ENCODE measurements around the gene KANSL1L. TPM values are rescaled to one million over a fixed set of nuclear protein-coding genes. Genes with fewer than 3 reads are reported as not detected.

The KANSL1L gene
- total and polyA plus RNA-seq, 9 of the 15 experiments (the other 6 are each of a cell fraction or from before 2014, with no cell fraction given), result 1.3 to 6.7 (median 2.4) TPM

GRCh38 chr2:210072922-210073509 lies 98.2 kb downstream of the KANSL1L start (continued):
- no peak for TF ChIP-seq CREB3 (tag; conservative IDR thresholded peaks at IDR 0.05; ENCODE audit: low read depth)
- peak in 1 of 2 experiments; percentile 48; a peak in 2 of 4 replicates for TF ChIP-seq RAD21 (CRISPR knock-in tag; conservative IDR thresholded peaks at IDR 0.05 in 1 of 2, IDR thresholded peaks at IDR 0.05 in 1 of 2)
- TF ChIP-seq POLR2H (tag; IDR thresholded peaks at IDR 0.05; ENCODE audit: low read depth), result no peak
- TF ChIP-seq DIDO1 (tag; IDR thresholded peaks at IDR 0.05; ENCODE audit: low read depth), result no peak
- TF ChIP-seq, protein P1, sequence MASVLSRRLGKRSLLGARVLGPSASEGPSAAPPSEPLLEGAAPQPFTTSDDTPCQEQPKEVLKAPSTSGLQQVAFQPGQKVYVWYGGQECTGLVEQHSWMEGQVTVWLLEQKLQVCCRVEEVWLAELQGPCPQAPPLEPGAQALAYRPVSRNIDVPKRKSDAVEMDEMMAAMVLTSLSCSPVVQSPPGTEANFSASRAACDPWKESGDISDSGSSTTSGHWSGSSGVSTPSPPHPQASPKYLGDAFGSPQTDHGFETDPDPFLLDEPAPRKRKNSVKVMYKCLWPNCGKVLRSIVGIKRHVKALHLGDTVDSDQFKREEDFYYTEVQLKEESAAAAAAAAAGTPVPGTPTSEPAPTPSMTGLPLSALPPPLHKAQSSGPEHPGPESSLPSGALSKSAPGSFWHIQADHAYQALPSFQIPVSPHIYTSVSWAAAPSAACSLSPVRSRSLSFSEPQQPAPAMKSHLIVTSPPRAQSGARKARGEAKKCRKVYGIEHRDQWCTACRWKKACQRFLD (CRISPR knock-in tag; IDR thresholded peaks at IDR 0.05), result no peak
- no peak for TF ChIP-seq RBFOX2 (IDR thresholded peaks at IDR 0.05; ENCODE audit: low read depth, low read length)

- ATAC-seq (no peak), FAIRE-seq (no peak), DNase-seq (ENCODE audit: extremely low read depth in 1 of 4, low spot score in 3 of 4) (no peak)
- Histone ChIP-seq H3K4me1 (replicated peaks in 1 of 2; ENCODE audit: control insufficient read depth in 2 of 2, insufficient read depth in 2 of 2, low read length in 2 of 2) (no peaks in the 10 kb centered on the region), H3K79me2 (ENCODE audit: control insufficient read depth, insufficient read depth, low read length) (no peaks in the 10 kb centered on the region), H3K27ac (ENCODE audit: extremely low read depth, low read depth, low read length) (no peak overlapping the region), H3K4me2 (ENCODE audit: insufficient read depth, low read length) (no peak overlapping the region), H3K4me3 (no peak overlapping the region), H2AFZ (ENCODE audit: low read depth, low read length) (no peak overlapping the region), H3K9me3 (replicated peaks; ENCODE audit: control insufficient read depth, insufficient read depth, low read depth, low read length) (no peaks in the 10 kb centered on the region), H3K9ac (ENCODE audit: insufficient read depth in 1 of 2, low read depth in 2 of 2, low read length in 2 of 2) (no peak overlapping the region), H3K36me3 (ENCODE audit: control insufficient read depth, insufficient read depth, low read length) (no peaks in the 10 kb centered on the region), H3K27me3 (ENCODE audit: control insufficient read depth in 2 of 2, insufficient read depth in 2 of 2, low read length in 2 of 2) (no peaks in the 10 kb centered on the region), H4K20me1 (replicated peaks; ENCODE audit: control insufficient read depth, insufficient read depth, low read length) (no peaks in the 10 kb centered on the region), H3K9me1 (ENCODE audit: control insufficient read depth, insufficient read depth, low read length) (no peaks in the 10 kb centered on the region)
- no TSS peak for BruUV-seq (replicated peaks)
- WGBS (ENCODE audit: insufficient coverage, low coverage, missing lambda C conversion rate), result 10% methylated on average over 5 of the region's 5 CpGs
- CTCF ChIA-PET (ENCODE audit: low intra/inter-chr PET ratio), result interaction anchor here (1.0 to 1.7 kb wide), 2 partner anchors 121 to 124 kb away, joined by 3 to 5 read pairs; no protein-coding TSS in a partner anchor
- intact Hi-C loops (cut with micrococcal nuclease), result loop anchor here (2.0 to 5.0 kb wide), 3 partner anchors 95 to 122 kb away; partner anchors contain the start of gene KANSL1L
- in situ Hi-C loops (cut with MboI), result no loop called here
- POLR2A ChIA-PET, result no interaction called here
- TF ChIP-seq ZSCAN29 (IDR thresholded peaks at IDR 0.05) (no peak), SMAD1 (IDR thresholded peaks at IDR 0.05; ENCODE audit: low read depth, low read length, partially characterized antibody) (no peak), SRSF3 (IDR thresholded peaks at IDR 0.05; ENCODE audit: insufficient read depth, low read length) (no peak), ZNF12 (CRISPR knock-in tag; IDR thresholded peaks at IDR 0.05) (no peak), XRCC3 (IDR thresholded peaks at IDR 0.05) (no peak), MTA1 (IDR thresholded peaks at IDR 0.05; ENCODE audit: borderline replicate concordance) (no peak), GTF3C2 (IDR thresholded peaks at IDR 0.05; ENCODE audit: borderline replicate concordance, extremely low read depth, insufficient read length) (no peak)
- TF ChIP-seq, protein P2, sequence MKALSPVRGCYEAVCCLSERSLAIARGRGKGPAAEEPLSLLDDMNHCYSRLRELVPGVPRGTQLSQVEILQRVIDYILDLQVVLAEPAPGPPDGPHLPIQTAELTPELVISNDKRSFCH (CRISPR knock-in tag; IDR thresholded peaks at IDR 0.05), result no peak
- TF ChIP-seq, protein P2 (tag; IDR thresholded peaks at IDR 0.05), result no peak
Observed at GRCh38 chr2:210072493-210072892, 98.7 kb downstream of the KANSL1L start.

All from K562 (cell line).